Measurements from ENCODE around the gene SCAND1. TPM values are rescaled to one million over a fixed set of nuclear protein-coding genes. Genes with fewer than 3 reads are reported as not detected.
"Not testable (repeated sequence)": the region's sequence is repeated elsewhere in the genome, so short reads cannot be mapped to it uniquely, and the experiment has no call there.

Gene SCAND1
- total RNA-seq = 10 to 100 TPM; 25.8 to 37.1 TPM

DNA sequence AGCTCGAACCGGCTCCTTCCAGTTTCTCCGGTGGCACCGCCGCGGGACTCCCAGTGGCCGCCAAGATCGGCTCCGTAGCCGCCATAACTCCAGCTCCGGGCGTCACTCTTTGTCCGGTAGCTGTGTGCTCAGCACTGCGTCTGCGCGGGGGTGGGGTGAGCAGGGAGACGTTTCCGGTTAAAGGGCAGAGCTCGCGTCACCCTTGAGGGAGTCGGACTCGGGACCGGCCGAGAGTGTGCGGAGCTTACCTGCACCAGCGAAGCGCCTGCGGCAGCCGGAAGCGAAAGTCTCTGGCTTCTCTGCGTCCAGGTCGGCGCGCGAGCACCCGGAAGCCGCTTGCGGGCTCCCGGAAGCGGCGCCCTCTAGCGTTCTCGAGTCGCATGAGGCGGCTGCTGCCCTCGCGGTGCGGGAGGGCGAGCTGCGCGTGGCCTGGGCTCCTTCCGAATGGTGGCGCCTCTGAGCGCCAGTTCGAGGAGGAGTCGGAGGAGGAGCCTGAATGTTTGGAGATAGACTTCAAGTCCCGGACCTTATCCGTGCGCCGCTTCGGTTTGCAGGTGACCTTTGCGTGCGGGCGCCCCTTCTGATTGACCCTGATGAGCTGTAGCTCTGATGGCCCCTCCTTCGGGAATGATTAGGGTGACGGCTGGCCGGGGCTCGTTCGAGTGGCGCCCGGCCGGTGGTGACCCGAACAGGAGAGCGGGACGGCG, at the start of gene SCAND1:
TSS of gene SCAND1 (minus strand) at position 303 of the 707 bp plus-strand sequence. CDS start at position 85, 218 bp downstream.
- peaks cover 0 to 3% of the 10 kb centered on the region in 2 donors for H3K9me3 Mint-ChIP-seq
- peaks cover 19 to 23% of the 10 kb centered on the region in 2 donors for H3K36me3 Mint-ChIP-seq
- DNase-seq (ENCODE audit: low spot score in 2 of 2) = peak; percentile 96 to 99
- peak within 1 kb of the TSS; percentile 97 to 99 for H3K27ac Mint-ChIP-seq
- ATAC-seq = peak; percentile 88 to 93

GRCh38 chr20:36004045-36004444, 49.7 kb upstream of the SCAND1 start:
- Mint-ChIP-seq H3K36me3 (peaks cover 8 to 18% of the 10 kb centered on the region in 2 donors), H3K9me3 (peaks cover 6 to 19% of the 10 kb centered on the region in 2 donors), H3K27ac (no peak overlapping the region)
- DNase-seq (ENCODE audit: low spot score in 2 of 2) (no peak), ATAC-seq (no peak)

- no peak for DNase-seq (ENCODE audit: low spot score in 2 of 2)
- Mint-ChIP-seq H3K27ac (no peak overlapping the region), H3K9me3 (peaks cover 6 to 19% of the 10 kb centered on the region in 2 donors), H3K36me3 (peaks cover 8 to 18% of the 10 kb centered on the region in 2 donors)
- no peak for ATAC-seq
These were observed 48.6 kb upstream of the SCAND1 start for GRCh38 chr20:36002855-36003254.

- H3K27ac Mint-ChIP-seq; ATAC-seq; DNase-seq (ENCODE audit: low spot score in 2 of 2): not testable (repeated sequence)
- Mint-ChIP-seq H3K9me3 (peaks cover 6 to 19% of the 10 kb centered on the region in 2 donors), H3K36me3 (peaks cover 8 to 18% of the 10 kb centered on the region in 2 donors)
These were observed 47.0 kb upstream of the SCAND1 start for GRCh38 chr20:36001331-36001730.

- not testable (repeated sequence) for H3K9me3 Mint-ChIP-seq; H3K27ac Mint-ChIP-seq; H3K36me3 Mint-ChIP-seq; DNase-seq (ENCODE audit: low spot score in 2 of 2); ATAC-seq
These were observed 42.2 kb upstream of the SCAND1 start for GRCh38 chr20:35996492-35996891.

DNA sequence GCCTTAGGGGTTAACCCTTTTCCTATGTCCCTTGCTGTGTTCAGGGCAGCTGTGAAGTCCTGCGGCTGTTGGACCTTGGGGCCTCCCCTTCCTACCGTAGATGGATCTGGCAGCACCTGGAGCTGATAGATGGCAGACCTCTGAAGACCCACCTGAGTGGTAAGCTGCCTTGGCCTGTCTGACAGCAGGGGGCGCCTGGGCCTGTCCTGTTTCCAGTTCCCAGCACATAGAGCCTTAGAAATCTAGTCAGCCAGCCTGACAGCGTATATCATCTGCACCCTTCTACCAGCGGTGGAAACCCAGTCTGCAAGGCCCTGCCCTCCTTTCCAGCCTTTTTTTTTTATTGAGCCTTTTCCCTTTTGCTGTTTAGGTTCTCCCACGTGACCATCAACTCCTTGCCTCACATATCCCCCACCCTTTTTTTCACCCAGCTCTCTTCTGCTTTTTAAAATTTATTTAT, 40.7 kb upstream of the SCAND1 start:
- peak; percentile 90 to 91 for ATAC-seq
- Mint-ChIP-seq H3K27ac (no peak overlapping the region), H3K9me3 (no peaks in the 10 kb centered on the region), H3K36me3 (no peaks in the 10 kb centered on the region)
- DNase-seq (ENCODE audit: low spot score in 2 of 2) = peak; percentile 65 to 86

GRCh38 chr20:35992713-35993335, 38.5 kb upstream of the SCAND1 start:
- Mint-ChIP-seq H3K9me3 (no peaks in the 10 kb centered on the region), H3K27ac (no peak overlapping the region), H3K36me3 (no peaks in the 10 kb centered on the region)
- DNase-seq (ENCODE audit: low spot score in 2 of 2) (peak in 1 of 2 donors; percentile 43), ATAC-seq (peak; percentile 83 to 84)

- ATAC-seq (no peak), DNase-seq (ENCODE audit: low spot score in 2 of 2) (no peak)
- Mint-ChIP-seq H3K9me3 (no peaks in the 10 kb centered on the region), H3K27ac (no peak overlapping the region), H3K36me3 (no peaks in the 10 kb centered on the region)
These were observed 37.0 kb upstream of the SCAND1 start for GRCh38 chr20:35991142-35991771.

DNA sequence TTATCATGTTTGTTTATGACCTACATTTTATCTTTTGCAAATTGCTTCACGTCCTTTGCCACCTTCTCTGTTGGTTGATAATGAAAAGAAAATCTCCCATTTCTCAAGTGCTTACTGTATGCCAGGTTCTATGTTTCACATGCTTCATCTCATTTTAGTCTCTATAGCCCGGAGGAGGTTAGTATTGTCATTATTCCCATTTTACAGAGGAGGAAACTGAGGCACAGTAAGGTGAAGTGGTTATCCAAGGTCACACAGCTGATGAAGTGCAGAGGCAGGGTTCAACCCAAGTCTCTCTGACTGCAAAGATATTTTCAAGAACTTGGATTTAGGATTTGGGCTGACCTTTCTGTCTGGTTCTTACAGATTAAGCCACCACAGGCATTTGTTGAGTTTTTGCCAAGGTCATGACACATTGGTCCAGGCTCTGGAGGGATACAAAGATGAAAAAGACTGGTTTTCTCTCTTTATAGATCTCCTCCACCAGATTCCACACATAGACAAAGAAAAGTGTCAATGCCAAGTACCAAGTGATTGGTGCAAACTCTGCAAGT, 34.7 kb upstream of the SCAND1 start:
- ATAC-seq (no peak), DNase-seq (ENCODE audit: low spot score in 2 of 2) (no peak)
- H3K27ac Mint-ChIP-seq = no peak overlapping the region
- H3K36me3 Mint-ChIP-seq = no peaks in the 10 kb centered on the region
- no peaks in the 10 kb centered on the region for H3K9me3 Mint-ChIP-seq

DNA sequence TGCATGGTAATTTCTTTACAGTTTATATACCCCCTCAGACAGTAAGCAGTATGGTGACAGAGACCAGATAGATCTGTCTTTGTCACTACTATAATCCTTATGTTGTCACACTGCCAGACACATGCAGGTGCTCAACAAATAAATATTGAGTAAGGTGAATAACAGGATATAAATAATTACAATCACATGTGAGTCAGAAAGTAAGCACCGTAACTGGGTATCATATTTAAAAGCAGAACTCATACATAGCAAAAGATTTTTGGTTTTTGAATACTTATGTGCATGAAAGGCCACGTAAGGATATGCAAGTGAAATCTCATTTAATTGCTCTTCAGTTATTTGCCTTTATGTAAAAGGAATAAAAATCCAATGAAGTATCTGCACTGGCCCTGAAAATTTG, 31.5 kb upstream of the SCAND1 start:
- H3K36me3 Mint-ChIP-seq = no peaks in the 10 kb centered on the region
- no peak for DNase-seq (ENCODE audit: low spot score in 2 of 2)
- H3K9me3 Mint-ChIP-seq = no peaks in the 10 kb centered on the region
- H3K27ac Mint-ChIP-seq = no peak overlapping the region
- no peak for ATAC-seq

GRCh38 chr20:35984382-35984781, 30.1 kb upstream of the SCAND1 start:
- peak overlapping the region; percentile 0 to 1 for H3K27ac Mint-ChIP-seq
- no peak for DNase-seq (ENCODE audit: low spot score in 2 of 2)
- no peaks in the 10 kb centered on the region for H3K36me3 Mint-ChIP-seq
- no peak for ATAC-seq
- H3K9me3 Mint-ChIP-seq = no peaks in the 10 kb centered on the region

GRCh38 chr20:35981969-35982368, 27.7 kb upstream of the SCAND1 start:
- DNase-seq (ENCODE audit: low spot score in 2 of 2) (no peak), ATAC-seq (no peak)
- Mint-ChIP-seq H3K27ac (no peak overlapping the region), H3K36me3 (no peaks in the 10 kb centered on the region), H3K9me3 (no peaks in the 10 kb centered on the region)

- Mint-ChIP-seq H3K27ac (no peak overlapping the region), H3K36me3 (no peaks in the 10 kb centered on the region), H3K9me3 (no peaks in the 10 kb centered on the region)
- ATAC-seq (no peak), DNase-seq (ENCODE audit: low spot score in 2 of 2) (no peak)
These were observed 25.2 kb upstream of the SCAND1 start for GRCh38 chr20:35979544-35979943.

DNA sequence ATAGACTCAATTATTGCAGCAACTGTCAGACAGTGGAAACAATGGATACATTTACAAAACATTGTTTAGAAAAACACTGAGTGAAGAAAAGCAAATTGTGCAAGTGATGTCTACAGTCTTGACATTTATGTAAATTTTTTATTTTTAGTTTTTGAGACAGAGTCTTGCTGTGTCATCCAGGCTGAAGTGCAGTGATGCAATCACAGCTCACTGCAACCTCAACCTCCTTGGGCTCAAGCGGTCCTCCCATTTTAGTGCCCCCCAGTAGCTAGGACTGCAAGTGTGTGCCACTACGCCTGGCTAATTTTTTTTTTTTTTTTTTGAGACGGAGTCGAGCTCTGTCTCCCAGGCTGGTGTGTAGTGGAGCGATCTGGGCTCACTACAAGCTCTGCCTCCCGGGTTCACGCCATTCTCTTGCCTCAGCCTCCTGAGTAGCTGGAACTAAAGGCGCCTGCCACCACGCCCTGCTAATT, 23.8 kb upstream of the SCAND1 start:
- DNase-seq (ENCODE audit: low spot score in 2 of 2) (no peak), ATAC-seq (no peak)
- Mint-ChIP-seq H3K27ac (no peak overlapping the region), H3K36me3 (no peaks in the 10 kb centered on the region), H3K9me3 (no peaks in the 10 kb centered on the region)

- no peak for ATAC-seq
- DNase-seq (ENCODE audit: low spot score in 2 of 2) = no peak
- H3K36me3 Mint-ChIP-seq = no peaks in the 10 kb centered on the region
- H3K9me3 Mint-ChIP-seq = no peaks in the 10 kb centered on the region
- no peak overlapping the region for H3K27ac Mint-ChIP-seq
These were observed 21.5 kb upstream of the SCAND1 start for GRCh38 chr20:35975576-35976373.

GRCh38 chr20:35974256-35974655, 20.0 kb upstream of the SCAND1 start:
- H3K36me3 Mint-ChIP-seq = no peaks in the 10 kb centered on the region
- no peak for DNase-seq (ENCODE audit: low spot score in 2 of 2)
- H3K27ac Mint-ChIP-seq = no peak overlapping the region
- no peak for ATAC-seq
- no peaks in the 10 kb centered on the region for H3K9me3 Mint-ChIP-seq
